Measurements from ENCODE around the gene MRPS34. TPM values are rescaled to one million over a fixed set of nuclear protein-coding genes. Genes with fewer than 3 reads are reported as not detected.

The MRPS34 gene
- total and polyA plus RNA-seq, 4 donors = 42.4 to 100 (median 58.7) TPM

- TF ChIP-seq JUND (IDR thresholded peaks at IDR 0.05) (no peak), FOXA2 (IDR thresholded peaks at IDR 0.05) (no peak), TAF1 (conservative IDR thresholded peaks at IDR 0.05) (no peak), YY1 (IDR thresholded peaks at IDR 0.05) (no peak), NR2F2 (IDR thresholded peaks at IDR 0.05) (no peak), GABPA (IDR thresholded peaks at IDR 0.05 in 1 of 2, conservative IDR thresholded peaks at IDR 0.05 in 1 of 2) (no peak), RXRA (IDR thresholded peaks at IDR 0.05) (no peak), ZBTB33 (IDR thresholded peaks at IDR 0.05) (no peak), FOXA1 (IDR thresholded peaks at IDR 0.05) (no peak), SP1 (IDR thresholded peaks at IDR 0.05) (no peak), HNF4G (IDR thresholded peaks at IDR 0.05) (no peak), RAD21 (IDR thresholded peaks at IDR 0.05) (no peak), HNF4A (conservative IDR thresholded peaks at IDR 0.05) (no peak)
- TF ChIP-seq, protein P1, sequence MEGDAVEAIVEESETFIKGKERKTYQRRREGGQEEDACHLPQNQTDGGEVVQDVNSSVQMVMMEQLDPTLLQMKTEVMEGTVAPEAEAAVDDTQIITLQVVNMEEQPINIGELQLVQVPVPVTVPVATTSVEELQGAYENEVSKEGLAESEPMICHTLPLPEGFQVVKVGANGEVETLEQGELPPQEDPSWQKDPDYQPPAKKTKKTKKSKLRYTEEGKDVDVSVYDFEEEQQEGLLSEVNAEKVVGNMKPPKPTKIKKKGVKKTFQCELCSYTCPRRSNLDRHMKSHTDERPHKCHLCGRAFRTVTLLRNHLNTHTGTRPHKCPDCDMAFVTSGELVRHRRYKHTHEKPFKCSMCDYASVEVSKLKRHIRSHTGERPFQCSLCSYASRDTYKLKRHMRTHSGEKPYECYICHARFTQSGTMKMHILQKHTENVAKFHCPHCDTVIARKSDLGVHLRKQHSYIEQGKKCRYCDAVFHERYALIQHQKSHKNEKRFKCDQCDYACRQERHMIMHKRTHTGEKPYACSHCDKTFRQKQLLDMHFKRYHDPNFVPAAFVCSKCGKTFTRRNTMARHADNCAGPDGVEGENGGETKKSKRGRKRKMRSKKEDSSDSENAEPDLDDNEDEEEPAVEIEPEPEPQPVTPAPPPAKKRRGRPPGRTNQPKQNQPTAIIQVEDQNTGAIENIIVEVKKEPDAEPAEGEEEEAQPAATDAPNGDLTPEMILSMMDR (IDR thresholded peaks at IDR 0.05; ENCODE audit: low read depth, low read length, missing input control) = no peak
- TF ChIP-seq, protein P2, sequence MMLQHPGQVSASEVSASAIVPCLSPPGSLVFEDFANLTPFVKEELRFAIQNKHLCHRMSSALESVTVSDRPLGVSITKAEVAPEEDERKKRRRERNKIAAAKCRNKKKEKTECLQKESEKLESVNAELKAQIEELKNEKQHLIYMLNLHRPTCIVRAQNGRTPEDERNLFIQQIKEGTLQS (IDR thresholded peaks at IDR 0.05) = no peak
- TF ChIP-seq, protein P3, sequence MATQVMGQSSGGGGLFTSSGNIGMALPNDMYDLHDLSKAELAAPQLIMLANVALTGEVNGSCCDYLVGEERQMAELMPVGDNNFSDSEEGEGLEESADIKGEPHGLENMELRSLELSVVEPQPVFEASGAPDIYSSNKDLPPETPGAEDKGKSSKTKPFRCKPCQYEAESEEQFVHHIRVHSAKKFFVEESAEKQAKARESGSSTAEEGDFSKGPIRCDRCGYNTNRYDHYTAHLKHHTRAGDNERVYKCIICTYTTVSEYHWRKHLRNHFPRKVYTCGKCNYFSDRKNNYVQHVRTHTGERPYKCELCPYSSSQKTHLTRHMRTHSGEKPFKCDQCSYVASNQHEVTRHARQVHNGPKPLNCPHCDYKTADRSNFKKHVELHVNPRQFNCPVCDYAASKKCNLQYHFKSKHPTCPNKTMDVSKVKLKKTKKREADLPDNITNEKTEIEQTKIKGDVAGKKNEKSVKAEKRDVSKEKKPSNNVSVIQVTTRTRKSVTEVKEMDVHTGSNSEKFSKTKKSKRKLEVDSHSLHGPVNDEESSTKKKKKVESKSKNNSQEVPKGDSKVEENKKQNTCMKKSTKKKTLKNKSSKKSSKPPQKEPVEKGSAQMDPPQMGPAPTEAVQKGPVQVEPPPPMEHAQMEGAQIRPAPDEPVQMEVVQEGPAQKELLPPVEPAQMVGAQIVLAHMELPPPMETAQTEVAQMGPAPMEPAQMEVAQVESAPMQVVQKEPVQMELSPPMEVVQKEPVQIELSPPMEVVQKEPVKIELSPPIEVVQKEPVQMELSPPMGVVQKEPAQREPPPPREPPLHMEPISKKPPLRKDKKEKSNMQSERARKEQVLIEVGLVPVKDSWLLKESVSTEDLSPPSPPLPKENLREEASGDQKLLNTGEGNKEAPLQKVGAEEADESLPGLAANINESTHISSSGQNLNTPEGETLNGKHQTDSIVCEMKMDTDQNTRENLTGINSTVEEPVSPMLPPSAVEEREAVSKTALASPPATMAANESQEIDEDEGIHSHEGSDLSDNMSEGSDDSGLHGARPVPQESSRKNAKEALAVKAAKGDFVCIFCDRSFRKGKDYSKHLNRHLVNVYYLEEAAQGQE (IDR thresholded peaks at IDR 0.05) = no peak
- TF ChIP-seq, protein P4, sequence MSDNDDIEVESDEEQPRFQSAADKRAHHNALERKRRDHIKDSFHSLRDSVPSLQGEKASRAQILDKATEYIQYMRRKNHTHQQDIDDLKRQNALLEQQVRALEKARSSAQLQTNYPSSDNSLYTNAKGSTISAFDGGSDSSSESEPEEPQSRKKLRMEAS (IDR thresholded peaks at IDR 0.05) = no peak
- WGBS = 92% methylated on average over 44 of the region's 44 CpGs
These were observed 14.6 kb upstream of the MRPS34 start for GRCh38 chr16:1787322-1788094.

More at GRCh38 chr16:1787322-1788094, 14.6 kb upstream of the MRPS34 start:
- H3K4me1 ChIP-seq (ENCODE audit: control insufficient read depth in 4 of 4, insufficient read depth in 4 of 4, low read length in 3 of 4) = peaks cover 7 to 67% (median 46%) of the 10 kb centered on the region in 4 donors
- H3K9me3 ChIP-seq (ENCODE audit: control insufficient read depth in 4 of 4, low read length in 3 of 4) = no peaks in the 10 kb centered on the region
- no peak overlapping the region for H3K9ac ChIP-seq (ENCODE audit: low read depth in 1 of 2, low read length in 2 of 2)
- H3K27ac ChIP-seq (ENCODE audit: low read depth in 1 of 2, low read length in 2 of 2) = no peak overlapping the region
- no peaks in the 10 kb centered on the region for H3K27me3 ChIP-seq (ENCODE audit: control insufficient read depth in 4 of 4, insufficient read depth in 4 of 4, low read length in 3 of 4)
- no peak overlapping the region for H3K4me3 ChIP-seq (ENCODE audit: low read depth in 1 of 3, low read length in 3 of 3)
- H3K36me3 ChIP-seq (ENCODE audit: control insufficient read depth in 4 of 4, insufficient read depth in 3 of 4, low read depth in 1 of 4, low read length in 3 of 4) = peaks cover 0 to 34% (median 5%) of the 10 kb centered on the region in 4 donors
- DNase-seq (ENCODE audit: low spot score) = no peak

Measured in liver (tissue), 9 donors.